HL-60 (cell line): ENCODE data around the gene LRMDA.

ENCODE experiments used
- DNase-seq, 2 experiments: peaks; one replicate each; pipeline ENCODE4 v3.0.0-alpha.2; 2010 to 2020; ENCODE audit warnings: low read depth in 1 of 2, low spot score in 1 of 2
- H3K27ac ChIP-seq: fragments of 250-450 bp; sonication (Bioruptor Pico); replicated peaks from 2 replicates; pipeline ENCODE4 v1.5.1; 2020; ENCODE audit warnings: mild to moderate bottlenecking, moderate library complexity
- H3K27me3 ChIP-seq: fragments of 250-450 bp; sonication (Bioruptor Pico); 2 replicates; pipeline ENCODE4 v1.5.1; 2021; ENCODE audit warnings: mild to moderate bottlenecking, moderate library complexity; ENCODE audit not compliant: insufficient read depth, poor library complexity, severe bottlenecking
- H3K4me3 ChIP-seq: replicated peaks from 2 replicates; pipeline ENCODE4 v1.5.1; 2011; ENCODE audit warnings: mild to moderate bottlenecking, control low read depth, low read length; ENCODE audit not compliant: insufficient read depth
- GABPA ChIP-seq: IDR thresholded peaks from 2 replicates; pipeline ENCODE4 v1.6.1; 2012; ENCODE audit warnings: low read depth
- POLR2AphosphoS5 ChIP-seq: IDR thresholded peaks from 2 replicates; pipeline ENCODE4 v1.6.1; 2012; ENCODE audit warnings: low read depth
- SPI1 ChIP-seq: IDR thresholded peaks from 2 replicates; pipeline ENCODE4 v1.6.1; 2012; ENCODE audit warnings: low read depth, mild to moderate bottlenecking, borderline replicate concordance
- TF ChIP-seq, protein P1 (sequence below): IDR thresholded peaks from 2 replicates; pipeline ENCODE4 v1.6.1; 2012; ENCODE audit warnings: low read depth; ENCODE audit not compliant: insufficient replicate concordance
- TF ChIP-seq, protein P2 (sequence below): IDR thresholded peaks from one replicate; pipeline ENCODE4 v1.5.1; 2011; ENCODE audit warnings: low read length, control low read depth, inconsistent platforms; ENCODE audit not compliant: insufficient read depth

Gene LRMDA

DNA sequence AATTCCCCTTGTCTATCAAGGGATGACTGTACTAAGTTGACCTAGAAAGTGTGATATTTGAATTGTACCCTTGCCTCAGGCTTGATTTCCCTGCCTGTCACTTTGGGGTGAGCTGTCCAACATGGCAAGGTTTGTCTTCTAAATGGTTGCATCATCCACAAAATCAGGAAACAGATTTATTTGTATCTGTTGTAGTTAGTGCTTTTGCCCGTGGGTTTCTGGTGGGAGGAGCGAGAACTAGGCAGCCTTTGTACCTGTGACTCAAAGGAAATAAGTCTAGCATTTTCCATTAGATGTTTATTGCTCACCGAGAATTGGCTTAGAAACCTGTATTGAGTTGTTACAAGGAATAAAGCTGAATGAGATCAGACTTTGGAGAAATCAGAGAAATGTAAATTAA, 650.8 kb downstream of the LRMDA start:
- no peak overlapping the region for H3K4me3 ChIP-seq
- TF ChIP-seq POLR2AphosphoS5 (no peak), GABPA (no peak), SPI1 (no peak)
- TF ChIP-seq, protein P1, sequence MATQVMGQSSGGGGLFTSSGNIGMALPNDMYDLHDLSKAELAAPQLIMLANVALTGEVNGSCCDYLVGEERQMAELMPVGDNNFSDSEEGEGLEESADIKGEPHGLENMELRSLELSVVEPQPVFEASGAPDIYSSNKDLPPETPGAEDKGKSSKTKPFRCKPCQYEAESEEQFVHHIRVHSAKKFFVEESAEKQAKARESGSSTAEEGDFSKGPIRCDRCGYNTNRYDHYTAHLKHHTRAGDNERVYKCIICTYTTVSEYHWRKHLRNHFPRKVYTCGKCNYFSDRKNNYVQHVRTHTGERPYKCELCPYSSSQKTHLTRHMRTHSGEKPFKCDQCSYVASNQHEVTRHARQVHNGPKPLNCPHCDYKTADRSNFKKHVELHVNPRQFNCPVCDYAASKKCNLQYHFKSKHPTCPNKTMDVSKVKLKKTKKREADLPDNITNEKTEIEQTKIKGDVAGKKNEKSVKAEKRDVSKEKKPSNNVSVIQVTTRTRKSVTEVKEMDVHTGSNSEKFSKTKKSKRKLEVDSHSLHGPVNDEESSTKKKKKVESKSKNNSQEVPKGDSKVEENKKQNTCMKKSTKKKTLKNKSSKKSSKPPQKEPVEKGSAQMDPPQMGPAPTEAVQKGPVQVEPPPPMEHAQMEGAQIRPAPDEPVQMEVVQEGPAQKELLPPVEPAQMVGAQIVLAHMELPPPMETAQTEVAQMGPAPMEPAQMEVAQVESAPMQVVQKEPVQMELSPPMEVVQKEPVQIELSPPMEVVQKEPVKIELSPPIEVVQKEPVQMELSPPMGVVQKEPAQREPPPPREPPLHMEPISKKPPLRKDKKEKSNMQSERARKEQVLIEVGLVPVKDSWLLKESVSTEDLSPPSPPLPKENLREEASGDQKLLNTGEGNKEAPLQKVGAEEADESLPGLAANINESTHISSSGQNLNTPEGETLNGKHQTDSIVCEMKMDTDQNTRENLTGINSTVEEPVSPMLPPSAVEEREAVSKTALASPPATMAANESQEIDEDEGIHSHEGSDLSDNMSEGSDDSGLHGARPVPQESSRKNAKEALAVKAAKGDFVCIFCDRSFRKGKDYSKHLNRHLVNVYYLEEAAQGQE: no peak
- TF ChIP-seq, protein P2, sequence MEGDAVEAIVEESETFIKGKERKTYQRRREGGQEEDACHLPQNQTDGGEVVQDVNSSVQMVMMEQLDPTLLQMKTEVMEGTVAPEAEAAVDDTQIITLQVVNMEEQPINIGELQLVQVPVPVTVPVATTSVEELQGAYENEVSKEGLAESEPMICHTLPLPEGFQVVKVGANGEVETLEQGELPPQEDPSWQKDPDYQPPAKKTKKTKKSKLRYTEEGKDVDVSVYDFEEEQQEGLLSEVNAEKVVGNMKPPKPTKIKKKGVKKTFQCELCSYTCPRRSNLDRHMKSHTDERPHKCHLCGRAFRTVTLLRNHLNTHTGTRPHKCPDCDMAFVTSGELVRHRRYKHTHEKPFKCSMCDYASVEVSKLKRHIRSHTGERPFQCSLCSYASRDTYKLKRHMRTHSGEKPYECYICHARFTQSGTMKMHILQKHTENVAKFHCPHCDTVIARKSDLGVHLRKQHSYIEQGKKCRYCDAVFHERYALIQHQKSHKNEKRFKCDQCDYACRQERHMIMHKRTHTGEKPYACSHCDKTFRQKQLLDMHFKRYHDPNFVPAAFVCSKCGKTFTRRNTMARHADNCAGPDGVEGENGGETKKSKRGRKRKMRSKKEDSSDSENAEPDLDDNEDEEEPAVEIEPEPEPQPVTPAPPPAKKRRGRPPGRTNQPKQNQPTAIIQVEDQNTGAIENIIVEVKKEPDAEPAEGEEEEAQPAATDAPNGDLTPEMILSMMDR: no peak
- no peak overlapping the region for H3K27ac ChIP-seq
- no peaks in the 10 kb centered on the region for H3K27me3 ChIP-seq
- DNase-seq: no peak

DNA sequence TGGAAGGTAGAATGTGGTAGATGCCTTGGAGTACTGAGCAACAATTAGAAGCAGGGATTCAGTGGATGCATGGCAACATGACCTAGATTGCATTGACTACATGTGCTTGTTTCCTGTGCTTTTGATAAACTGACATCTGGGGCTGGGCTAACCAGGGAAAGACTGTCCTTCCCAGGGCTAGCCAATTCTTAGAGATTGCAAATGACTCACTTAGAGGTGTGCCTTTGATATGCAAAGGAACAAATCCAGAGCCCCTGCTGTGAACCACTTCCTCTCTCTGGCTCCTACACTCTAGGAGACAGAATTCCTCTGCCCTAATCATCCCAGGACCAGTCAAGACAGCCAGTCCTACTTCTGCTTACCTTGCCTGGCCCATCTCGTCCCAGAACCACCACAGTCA, 651.5 kb downstream of the LRMDA start:
- Histone ChIP-seq H3K4me3 (no peak overlapping the region), H3K27ac (no peak overlapping the region), H3K27me3 (no peaks in the 10 kb centered on the region)
- DNase-seq: no peak
- TF ChIP-seq, protein P2: no peak
- TF ChIP-seq, protein P1: no peak

DNA sequence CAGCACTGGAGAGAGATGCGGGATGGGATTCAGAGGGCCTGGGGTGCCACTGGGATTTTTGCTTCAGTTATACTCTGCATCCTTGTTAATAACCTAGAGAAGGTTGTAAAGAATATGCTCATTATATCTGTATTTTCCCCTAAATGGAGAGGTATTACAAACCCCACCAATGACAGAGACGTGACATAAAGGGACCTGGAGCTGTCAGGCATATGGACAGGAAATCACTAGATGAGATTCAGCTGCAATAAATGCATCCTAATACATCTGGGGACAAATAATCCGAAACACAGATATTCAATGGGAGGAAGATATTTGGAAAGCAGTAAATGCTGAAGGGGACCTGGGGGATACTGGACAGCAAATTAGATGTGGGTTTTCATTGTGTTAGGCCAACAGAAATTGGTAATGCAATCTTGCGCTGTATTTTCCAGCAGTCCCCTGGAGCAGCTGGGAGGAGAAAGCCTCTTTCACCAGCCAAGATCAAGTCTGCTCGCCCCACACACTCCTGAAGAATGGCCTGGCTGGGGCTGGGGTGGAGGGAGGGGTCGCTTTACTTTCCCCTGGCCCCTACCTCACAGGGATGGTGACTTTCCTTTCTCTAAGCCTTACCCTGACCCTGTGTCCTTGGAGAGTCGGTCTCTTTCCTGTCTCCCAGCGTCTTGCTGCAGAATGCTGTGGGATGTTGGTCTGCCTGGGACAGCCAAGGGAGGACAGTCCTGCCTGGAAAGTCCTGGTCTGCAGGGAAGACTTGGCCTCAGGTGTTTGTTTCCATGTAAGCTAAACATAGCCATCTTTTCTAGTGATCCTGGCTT, 653.8 kb downstream of the LRMDA start:
- H3K27ac ChIP-seq: no peak overlapping the region
- H3K4me3 ChIP-seq: no peak overlapping the region
- TF ChIP-seq, protein P1: no peak
- no peaks in the 10 kb centered on the region for H3K27me3 ChIP-seq
- no peak for DNase-seq
